Endothelial cell of umbilical vein (primary cell): ENCODE results near the gene HOXD12.

Experiments used
- CTCF ChIP-seq, 2 donors: IDR thresholded peaks; 1 replicate in 1 of 2; 2 replicates in 1 of 2; pipeline ENCODE4 v1.5.1; 2011; ENCODE audit warnings: low read length in 2 of 2, mild to moderate bottlenecking in 2 of 2, moderate library complexity in 2 of 2, control low read depth in 1 of 2, inconsistent platforms in 1 of 2, low read depth in 1 of 2; ENCODE audit not compliant: insufficient read depth in 1 of 2; ENCODE audit errors: extremely low read depth in 1 of 2
- EZH2 ChIP-seq: IDR thresholded peaks from 2 replicates; pipeline ENCODE4 v1.6.1; 2012; ENCODE audit warnings: borderline replicate concordance, low read depth, mild to moderate bottlenecking, moderate library complexity, low read length, inconsistent platforms; ENCODE audit not compliant: severe bottlenecking
- POLR2A ChIP-seq: IDR thresholded peaks from 2 replicates; pipeline ENCODE4 v1.6.1; 2012; ENCODE audit warnings: low read depth, mild to moderate bottlenecking, control low read depth, low read length
- POLR2AphosphoS5 ChIP-seq: IDR thresholded peaks from 2 replicates; pipeline ENCODE4 v1.6.1; 2012; ENCODE audit warnings: low read depth, mild to moderate bottlenecking, control low read depth, low read length, moderate library complexity; ENCODE audit not compliant: insufficient read depth

- TF ChIP-seq CTCF (IDR thresholded peaks at IDR 0.05; ENCODE audit: extremely low read depth in 1 of 2, insufficient read depth in 1 of 2, low read depth in 1 of 2, low read length in 2 of 2) (no peak), POLR2AphosphoS5 (no peak), POLR2A (no peak), EZH2 (no peak)
Observed at GRCh38 chr2:176127774-176128072, 28.1 kb downstream of the HOXD12 start.
